ENCODE data around the gene KIF24.
"Not testable (repeated sequence)": the region's sequence is repeated elsewhere in the genome, so short reads cannot be mapped to it uniquely, and the experiment has no call there.

The KIF24 gene

DNA sequence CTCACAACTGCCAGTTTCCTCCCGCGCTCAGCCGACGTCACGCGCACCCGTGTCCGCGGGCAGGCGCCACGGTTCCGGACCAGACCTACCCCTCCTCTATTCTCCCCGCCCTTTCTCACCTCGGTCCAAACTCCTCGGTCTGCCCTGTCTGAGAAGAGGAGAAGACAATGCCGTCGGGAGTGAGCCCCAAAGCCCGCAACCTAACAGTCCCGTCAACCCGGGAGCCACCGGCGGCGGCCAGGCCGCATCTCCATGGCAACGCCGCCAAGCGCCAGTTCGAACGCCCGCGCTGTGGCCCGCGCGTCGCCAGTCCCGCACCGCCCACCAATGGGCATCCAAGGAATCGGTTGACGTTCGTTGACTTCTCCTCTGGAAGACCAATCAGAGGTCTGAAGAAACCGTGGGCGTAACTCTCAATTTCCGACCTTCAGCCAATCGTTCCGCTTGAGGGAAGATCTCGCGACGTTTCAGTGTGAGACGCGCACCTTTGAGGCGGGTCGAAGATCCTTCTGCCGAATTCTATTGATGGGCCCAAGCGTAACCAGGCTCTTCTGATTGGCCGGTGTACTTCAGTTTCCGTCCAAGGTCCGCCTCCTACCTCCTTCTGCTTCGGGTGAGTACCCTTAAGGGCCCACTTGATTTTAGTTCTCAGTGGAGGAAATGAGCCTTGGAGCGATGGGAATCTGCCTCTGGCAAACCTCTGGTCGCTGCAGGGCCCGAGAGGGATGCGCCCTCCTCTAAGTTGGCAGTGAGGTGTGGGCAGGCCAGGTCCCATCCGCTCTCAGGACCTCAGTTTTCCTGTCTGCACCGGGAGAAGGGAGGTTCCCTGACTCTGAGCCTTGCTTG, at the start of gene KIF24, which contains the start of gene NUDT2:
Gene KIF24, minus strand, starts transcription at position 282 of the 846 bp plus-strand sequence. CDS start 17,922 bp downstream, outside the sequence.
Gene NUDT2, plus strand, starts transcription at position 583 of the 846 bp plus-strand sequence. CDS start 9,471 bp downstream, outside the sequence.
- peak; percentile 96 to 100 for DNase-seq

- no peak for DNase-seq
These were observed 49.5 kb upstream of the KIF24 start for GRCh38 chr9:34378376-34379060.

- no peak for DNase-seq
These were observed 48.3 kb upstream of the KIF24 start for GRCh38 chr9:34377404-34377746.

DNA sequence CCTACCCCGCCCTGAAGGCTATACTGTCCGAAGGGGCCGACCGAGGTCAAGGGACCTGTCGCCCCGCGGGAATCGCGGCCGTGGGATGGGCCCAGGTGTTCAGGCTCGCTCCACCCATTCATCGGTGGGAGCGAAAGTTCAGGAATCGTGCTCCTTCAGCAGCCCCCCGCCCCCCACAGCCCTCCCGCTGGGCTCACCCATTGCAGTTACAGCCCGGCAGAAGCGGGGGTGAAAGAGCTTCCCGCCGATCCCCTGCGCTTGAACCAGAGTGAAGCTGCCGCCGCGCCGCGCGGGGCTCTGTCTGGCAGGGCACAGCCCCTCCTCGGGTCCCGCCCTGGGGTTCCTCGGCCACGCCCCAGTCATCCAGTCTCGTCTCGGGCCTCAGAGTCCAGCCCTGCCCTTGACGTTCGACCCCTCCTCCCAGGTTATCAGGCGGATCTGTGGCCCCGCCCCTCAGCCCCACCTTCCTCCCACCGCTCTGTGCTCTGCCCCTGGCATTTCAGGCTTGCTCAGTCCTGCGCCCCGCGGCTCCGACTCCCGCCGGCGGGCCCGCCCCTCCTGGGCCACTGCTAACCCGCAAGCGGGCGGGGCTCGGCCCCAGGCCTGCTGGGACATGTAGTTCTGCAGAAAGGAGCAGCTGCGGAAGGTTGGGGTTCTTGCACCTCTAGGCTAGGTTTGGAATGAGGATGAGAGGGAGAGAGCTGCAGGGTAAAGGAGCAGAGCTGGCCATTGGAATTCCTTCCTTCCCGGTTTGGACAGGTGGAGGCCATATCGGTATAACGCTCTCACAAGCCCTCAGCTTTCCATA, 47.7 kb upstream of the KIF24 start, which contains the start of gene MYORG:
Gene MYORG, minus strand, starts transcription at position 303 of the 808 bp plus-strand sequence. CDS start 3,955 bp downstream, outside the sequence.
- DNase-seq = peak; percentile 90 to 91

GRCh38 chr9:34375901-34376595, 47.0 kb upstream of the KIF24 start:
- DNase-seq = peak in 1 of 2 donors; percentile 15

- DNase-seq = no peak
These were observed 46.0 kb upstream of the KIF24 start for GRCh38 chr9:34374905-34375552.

DNA sequence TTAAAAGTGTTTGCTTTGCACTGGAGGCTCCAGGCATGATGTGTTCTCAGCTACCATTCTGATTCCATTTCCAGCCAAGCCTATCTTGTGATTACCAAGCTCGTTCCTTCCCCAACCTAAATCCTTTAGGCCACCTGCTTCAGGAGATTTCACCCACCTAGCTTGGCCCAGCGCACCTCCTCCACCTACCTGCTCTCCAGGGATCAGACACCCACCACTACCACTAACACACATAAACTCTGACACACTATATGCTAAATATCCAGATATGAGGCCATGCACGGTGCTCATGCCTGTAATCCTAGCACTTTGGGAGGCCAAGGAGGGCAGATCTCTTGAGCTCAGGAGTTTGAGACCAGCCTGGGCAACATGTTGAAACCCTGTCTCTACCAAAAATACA, 45.3 kb upstream of the KIF24 start:
- DNase-seq = no peak

GRCh38 chr9:34373749-34374148, 44.7 kb upstream of the KIF24 start:
- no peak for DNase-seq

- no peak for DNase-seq
These were observed 43.5 kb upstream of the KIF24 start for GRCh38 chr9:34372467-34373011.

- DNase-seq = no peak
These were observed 42.9 kb upstream of the KIF24 start for GRCh38 chr9:34371886-34372466.

- no peak for DNase-seq
These were observed 42.2 kb upstream of the KIF24 start for GRCh38 chr9:34370970-34371880.

DNA sequence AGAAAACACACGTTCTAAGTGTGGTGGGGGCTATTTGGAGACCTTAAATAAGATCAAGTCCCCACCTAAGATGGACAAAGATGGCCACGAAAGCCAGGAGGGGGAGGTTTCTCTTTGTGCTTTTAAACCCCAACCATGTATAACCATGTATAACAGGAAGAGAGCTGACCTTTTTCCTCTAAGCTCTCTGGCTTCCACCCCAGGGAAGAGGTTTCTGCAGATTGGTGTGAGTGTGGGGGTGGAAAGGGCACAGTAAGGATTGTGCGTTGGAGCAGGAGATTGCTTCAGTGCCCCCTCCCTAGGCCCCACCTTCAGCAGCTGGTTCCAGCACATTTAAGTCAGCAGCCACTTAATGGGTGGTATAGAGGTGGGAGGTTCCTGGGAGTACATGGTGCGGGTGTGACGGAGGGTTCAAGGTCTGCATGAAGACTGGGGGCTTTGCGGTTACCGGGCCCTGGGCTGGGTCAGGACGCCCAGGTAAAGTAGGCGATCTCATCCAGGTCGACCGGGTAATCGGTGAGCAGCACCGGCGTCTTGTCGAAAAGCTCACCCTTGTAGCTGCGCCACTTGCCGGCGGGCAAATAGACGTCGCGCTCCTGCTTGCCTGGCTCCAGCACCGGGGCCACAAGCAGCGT, 41.4 kb upstream of the KIF24 start:
- DNase-seq = no peak

- DNase-seq = no peak
These were observed 40.6 kb upstream of the KIF24 start for GRCh38 chr9:34369636-34370035.

DNA sequence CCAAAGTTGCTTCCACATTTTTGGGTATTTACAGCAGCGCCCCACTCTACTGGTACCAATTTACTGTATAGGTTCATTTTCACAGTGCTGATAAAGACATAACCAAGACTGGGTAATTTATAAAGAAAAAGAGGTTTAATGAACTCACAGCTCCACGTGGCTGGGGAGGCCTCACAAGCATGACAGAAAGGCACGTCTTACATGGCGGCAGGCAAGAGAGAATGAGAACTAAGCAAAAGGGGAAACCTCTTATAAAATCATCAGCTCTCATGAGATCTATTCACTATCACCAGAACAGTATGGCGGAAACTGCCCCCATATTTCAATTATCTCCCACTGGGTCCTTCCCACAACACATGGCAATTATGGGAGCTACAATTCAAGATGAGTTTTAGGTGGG, 39.7 kb upstream of the KIF24 start:
- not testable (repeated sequence) for DNase-seq

DNA sequence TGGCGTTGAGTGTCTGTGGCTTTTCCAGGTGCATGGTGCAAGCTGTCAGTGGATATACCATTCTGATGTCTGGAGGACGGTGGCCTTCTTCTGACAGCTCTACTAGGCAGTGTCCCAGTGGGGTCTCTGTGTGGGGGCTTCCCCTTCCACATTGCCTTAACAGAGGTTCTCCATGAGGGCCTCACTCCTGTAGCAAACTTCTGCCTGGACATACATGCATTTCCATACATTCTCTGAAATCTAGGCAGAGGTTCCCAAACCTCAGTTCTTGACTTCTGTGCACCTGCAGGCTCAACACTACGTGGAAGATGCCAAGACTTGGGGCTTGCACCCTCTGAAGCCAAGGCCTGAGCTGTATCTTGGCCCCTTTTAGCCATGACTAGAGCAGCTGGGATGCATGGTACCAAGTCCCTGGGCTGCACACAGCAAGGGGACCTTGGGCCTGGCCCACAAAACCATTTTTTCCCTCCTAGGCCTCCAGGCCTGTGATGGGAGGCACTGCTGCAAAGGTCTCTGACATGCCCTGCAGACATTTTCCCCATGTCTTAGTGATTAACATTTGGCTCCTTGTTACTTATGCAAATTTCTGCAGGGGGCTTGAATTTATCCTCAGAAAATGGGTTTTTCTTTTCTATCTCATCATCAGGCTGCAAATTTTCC, 38.8 kb upstream of the KIF24 start:
- not testable (repeated sequence) for DNase-seq

DNA sequence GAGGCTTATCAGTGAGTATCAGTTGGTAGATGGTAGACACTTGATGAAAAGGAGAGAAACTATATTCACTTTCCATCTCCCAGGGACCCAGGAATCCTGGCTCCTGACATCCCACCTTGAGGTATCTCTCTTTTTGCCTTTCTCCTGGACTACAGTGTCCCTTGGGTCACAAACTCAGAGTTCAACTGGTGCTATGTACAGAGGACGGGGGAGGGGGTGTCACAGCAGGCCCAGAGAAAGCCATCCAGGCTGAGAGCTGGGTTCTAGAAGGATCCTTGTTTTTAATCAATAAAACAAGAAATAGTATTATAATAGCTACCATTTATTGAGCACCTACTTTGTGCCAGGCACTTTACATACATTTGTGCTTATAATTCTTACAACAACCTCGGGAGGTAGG, 37.3 kb upstream of the KIF24 start:
- no peak for DNase-seq

- no peak for DNase-seq
These were observed 36.2 kb upstream of the KIF24 start for GRCh38 chr9:34365282-34365681.

GRCh38 chr9:34363619-34364351, 34.7 kb upstream of the KIF24 start:
- no peak for DNase-seq
